ENCODE data around the gene MOXD1.

MOXD1 gene

DNA sequence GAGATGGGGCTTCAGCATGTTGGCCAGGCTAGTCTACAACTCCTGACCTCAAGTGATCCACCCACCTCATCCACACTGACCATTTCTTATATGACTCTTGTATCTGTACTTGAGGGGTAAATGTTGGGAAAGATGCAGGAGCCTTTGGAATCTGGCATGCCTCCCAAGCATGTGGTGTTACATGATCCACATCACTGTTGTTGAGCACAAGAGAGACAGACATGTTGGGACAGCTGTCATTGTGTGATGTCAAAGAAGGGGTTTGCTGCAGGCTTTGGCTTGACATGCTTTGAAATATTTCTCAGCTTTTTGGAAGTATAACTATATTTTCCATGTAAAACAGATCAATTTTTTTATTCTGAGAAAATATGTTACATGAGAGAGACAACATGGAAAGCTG is 139.9 kb downstream of the MOXD1 start:
- DNase-seq (ENCODE audit: low read depth), result no peak
- no peak for TF ChIP-seq CTCF (IDR thresholded peaks at IDR 0.05; ENCODE audit: low read length, missing control alignments)
- no peak overlapping the region for H3K4me3 ChIP-seq (replicated peaks; ENCODE audit: low read depth, low read length)

- TF ChIP-seq CTCF (IDR thresholded peaks at IDR 0.05; ENCODE audit: low read length, missing control alignments), result peak; percentile 53
- DNase-seq (ENCODE audit: low read depth), result peak; percentile 71
- no peak overlapping the region for H3K4me3 ChIP-seq (replicated peaks; ENCODE audit: low read depth, low read length)
Measured at GRCh38 chr6:132259070-132259469, 142.2 kb downstream of the MOXD1 start.

DNA sequence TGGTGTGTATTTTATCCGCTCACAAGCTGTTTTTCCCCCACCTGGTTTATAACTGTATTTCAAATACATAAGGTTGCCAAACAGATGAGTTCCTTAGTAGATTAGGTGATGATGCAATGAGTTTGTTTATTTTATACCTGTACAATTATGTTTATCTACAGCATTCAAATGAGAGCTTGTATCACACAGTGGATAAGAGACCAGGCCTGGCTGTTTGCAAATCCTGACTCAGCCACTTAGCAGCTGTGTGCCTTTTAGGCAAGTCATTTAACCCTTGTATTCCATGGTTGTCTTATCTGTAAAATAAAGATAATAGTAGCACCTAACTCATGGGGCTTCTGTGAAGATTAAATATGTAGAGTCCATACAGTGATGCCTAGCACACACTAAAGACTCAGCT is 143.7 kb downstream of the MOXD1 start:
- DNase-seq (ENCODE audit: low read depth), result no peak
- no peak for TF ChIP-seq CTCF (IDR thresholded peaks at IDR 0.05; ENCODE audit: low read length, missing control alignments)
- H3K4me3 ChIP-seq (replicated peaks; ENCODE audit: low read depth, low read length), result no peak overlapping the region

DNA sequence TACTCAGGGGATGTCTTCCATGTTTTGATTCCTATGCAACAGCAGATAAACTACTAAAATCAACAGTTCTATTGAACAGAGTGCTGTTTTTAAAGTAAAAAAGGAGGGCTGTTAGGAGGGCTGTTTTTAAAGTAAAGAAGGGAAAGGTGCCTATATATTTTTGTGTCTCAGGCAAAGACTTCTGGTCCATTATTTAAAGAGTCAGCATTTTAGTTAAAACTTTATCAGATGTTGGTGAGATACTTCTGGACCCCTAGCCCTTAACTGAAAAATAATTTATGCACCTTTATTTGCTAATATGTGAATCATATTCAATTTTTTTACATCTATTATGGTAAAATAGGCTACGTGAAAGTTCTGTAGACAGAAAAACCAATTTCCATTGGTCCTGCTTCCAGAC is 144.8 kb downstream of the MOXD1 start:
- no peak overlapping the region for H3K4me3 ChIP-seq (replicated peaks; ENCODE audit: low read depth, low read length)
- TF ChIP-seq CTCF (IDR thresholded peaks at IDR 0.05; ENCODE audit: low read length, missing control alignments), result no peak
- DNase-seq (ENCODE audit: low read depth), result no peak

- no peak for TF ChIP-seq CTCF (IDR thresholded peaks at IDR 0.05; ENCODE audit: low read length, missing control alignments)
Measured at GRCh38 chr6:132253906-132254305, 147.4 kb downstream of the MOXD1 start.

GRCh38 chr6:132253211-132253610 is 148.1 kb downstream of the MOXD1 start:
- no peak overlapping the region for H3K4me3 ChIP-seq (replicated peaks; ENCODE audit: low read depth, low read length)
- TF ChIP-seq CTCF (IDR thresholded peaks at IDR 0.05; ENCODE audit: low read length, missing control alignments), result no peak
- DNase-seq (ENCODE audit: low read depth), result no peak

More at GRCh38 chr6:132253906-132254305, 147.4 kb downstream of the MOXD1 start:
- H3K4me3 ChIP-seq (replicated peaks; ENCODE audit: low read depth, low read length), result no peak overlapping the region
- DNase-seq (ENCODE audit: low read depth), result peak; percentile 17

GRCh38 chr6:132252113-132252512 is 149.2 kb downstream of the MOXD1 start:
- no peak for DNase-seq (ENCODE audit: low read depth)
- TF ChIP-seq CTCF (IDR thresholded peaks at IDR 0.05; ENCODE audit: low read length, missing control alignments), result no peak
- H3K4me3 ChIP-seq (replicated peaks; ENCODE audit: low read depth, low read length), result no peak overlapping the region

All from fibroblast of pulmonary artery (primary cell).